Osteoblast (primary cell): ENCODE results near the gene OSBP2. TPM values are rescaled to one million over a fixed set of nuclear protein-coding genes. Genes with fewer than 3 reads are reported as not detected.

Experiments used
- DNase-seq: peaks from one replicate; pipeline ENCODE4 v3.0.0; 2011; ENCODE audit warnings: low spot score, mixed read lengths; ENCODE audit not compliant: insufficient read length; ENCODE audit errors: missing footprints
- H2AFZ ChIP-seq: 2 replicates; pipeline ENCODE4 v1.6.0; 2011; ENCODE audit warnings: mild to moderate bottlenecking, low read length
- H3K27ac ChIP-seq: 2 replicates; pipeline ENCODE4 v1.5.1; 2011; ENCODE audit warnings: mild to moderate bottlenecking, low read depth, low read length, moderate library complexity
- H3K27me3 ChIP-seq: 2 replicates; pipeline ENCODE4 v1.6.0; 2012; ENCODE audit warnings: mild to moderate bottlenecking, control low read depth, inconsistent platforms, low read length, moderate library complexity; ENCODE audit not compliant: insufficient read depth
- H3K36me3 ChIP-seq: 2 replicates; pipeline ENCODE4 v1.5.1; 2011; ENCODE audit warnings: mild to moderate bottlenecking, low read length, control low read depth, moderate library complexity; ENCODE audit not compliant: insufficient read depth
- H3K4me1 ChIP-seq: 2 replicates; pipeline ENCODE4 v1.5.1; 2011; ENCODE audit warnings: mild to moderate bottlenecking, low read length, control low read depth, moderate library complexity; ENCODE audit not compliant: insufficient read depth
- H3K4me2 ChIP-seq: 2 replicates; pipeline ENCODE4 v1.6.0; 2011; ENCODE audit warnings: mild to moderate bottlenecking, low read length; ENCODE audit not compliant: insufficient read depth
- H3K4me3 ChIP-seq: fragments of 200-600 bp; sonication (generic); 3 replicates; pipeline ENCODE4 v1.5.1; 2012; ENCODE audit warnings: mild to moderate bottlenecking, low read length, inconsistent platforms; ENCODE audit not compliant: insufficient read depth
- H3K79me2 ChIP-seq: 2 replicates; pipeline ENCODE4 v1.6.0; 2012; ENCODE audit warnings: mild to moderate bottlenecking, low read length, control low read depth, inconsistent platforms; ENCODE audit not compliant: insufficient read depth
- H3K9me3 ChIP-seq: 2 replicates; pipeline ENCODE4 v1.5.1; 2011; ENCODE audit warnings: low read depth, low read length, control low read depth
- H4K20me1 ChIP-seq: 2 replicates; pipeline ENCODE4 v1.6.0; 2012; ENCODE audit warnings: mild to moderate bottlenecking, low read length, control low read depth; ENCODE audit not compliant: insufficient read depth
- total RNA-seq: library from RNA; depleted of rRNA; stranded (reverse); fragments of >200 nt; gene quantifications from 2 replicates; pipeline ENCODE4 v1.2.3, GENCODE V29; 2012
- TF ChIP-seq, protein P1 (sequence below): IDR thresholded peaks from 2 replicates; pipeline ENCODE4 v1.5.1; 2011; ENCODE audit warnings: mild to moderate bottlenecking, low read depth, low read length, moderate library complexity; ENCODE audit errors: extremely low read depth

The OSBP2 gene
- total RNA-seq, 1 donor, result 4.3 TPM

DNA sequence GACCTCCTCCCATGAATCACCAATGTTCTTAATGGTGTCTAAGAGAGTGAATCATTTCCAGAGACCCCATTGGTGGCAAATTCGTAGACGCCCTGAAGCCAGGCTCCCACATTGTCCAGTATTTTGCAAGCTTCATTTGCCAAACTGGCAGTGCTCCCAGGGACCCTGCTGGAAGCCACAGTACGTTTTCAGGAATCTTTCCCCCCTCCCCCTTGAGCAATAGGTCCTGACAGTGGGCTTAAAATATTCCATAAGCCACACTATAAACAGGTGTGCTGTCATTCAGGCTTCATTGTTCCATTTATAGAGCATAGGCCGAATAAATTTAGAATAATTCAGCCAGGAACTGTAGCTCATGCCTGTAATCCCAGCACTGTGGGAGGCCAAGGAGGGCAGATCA lies 148.6 kb downstream of the OSBP2 start:
- Histone ChIP-seq H3K4me3 (no peak overlapping the region), H3K36me3 (no peaks in the 10 kb centered on the region), H4K20me1 (no peaks in the 10 kb centered on the region), H3K27ac (no peak overlapping the region), H3K4me2 (no peak overlapping the region), H3K27me3 (no peaks in the 10 kb centered on the region), H3K9me3 (no peaks in the 10 kb centered on the region), H3K4me1 (no peaks in the 10 kb centered on the region), H2AFZ (no peak overlapping the region), H3K79me2 (no peaks in the 10 kb centered on the region)
- TF ChIP-seq, protein P1, sequence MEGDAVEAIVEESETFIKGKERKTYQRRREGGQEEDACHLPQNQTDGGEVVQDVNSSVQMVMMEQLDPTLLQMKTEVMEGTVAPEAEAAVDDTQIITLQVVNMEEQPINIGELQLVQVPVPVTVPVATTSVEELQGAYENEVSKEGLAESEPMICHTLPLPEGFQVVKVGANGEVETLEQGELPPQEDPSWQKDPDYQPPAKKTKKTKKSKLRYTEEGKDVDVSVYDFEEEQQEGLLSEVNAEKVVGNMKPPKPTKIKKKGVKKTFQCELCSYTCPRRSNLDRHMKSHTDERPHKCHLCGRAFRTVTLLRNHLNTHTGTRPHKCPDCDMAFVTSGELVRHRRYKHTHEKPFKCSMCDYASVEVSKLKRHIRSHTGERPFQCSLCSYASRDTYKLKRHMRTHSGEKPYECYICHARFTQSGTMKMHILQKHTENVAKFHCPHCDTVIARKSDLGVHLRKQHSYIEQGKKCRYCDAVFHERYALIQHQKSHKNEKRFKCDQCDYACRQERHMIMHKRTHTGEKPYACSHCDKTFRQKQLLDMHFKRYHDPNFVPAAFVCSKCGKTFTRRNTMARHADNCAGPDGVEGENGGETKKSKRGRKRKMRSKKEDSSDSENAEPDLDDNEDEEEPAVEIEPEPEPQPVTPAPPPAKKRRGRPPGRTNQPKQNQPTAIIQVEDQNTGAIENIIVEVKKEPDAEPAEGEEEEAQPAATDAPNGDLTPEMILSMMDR, result no peak
- DNase-seq, result no peak

DNA sequence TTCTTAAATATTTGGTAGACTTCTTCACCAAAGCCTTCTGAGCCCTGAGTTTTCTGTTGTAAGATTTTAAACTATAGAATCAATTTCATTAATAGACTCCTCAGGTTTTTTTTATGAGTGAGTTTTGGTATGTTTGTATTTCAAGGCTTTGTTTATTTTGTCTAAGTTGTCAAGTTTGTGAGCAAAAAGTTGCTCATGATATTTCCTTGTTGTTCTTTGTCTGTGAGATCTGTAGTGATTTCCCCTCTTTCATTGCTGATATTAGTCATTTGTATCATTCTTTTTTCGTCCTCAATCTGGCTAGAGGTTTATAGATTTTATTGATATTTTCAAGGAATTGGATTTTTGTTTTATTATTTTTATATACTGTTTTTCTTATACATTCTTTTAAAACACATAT lies 152.9 kb downstream of the OSBP2 start:
- Histone ChIP-seq H3K36me3 (no peaks in the 10 kb centered on the region), H3K4me2 (no peak overlapping the region), H2AFZ (no peak overlapping the region), H3K9me3 (no peaks in the 10 kb centered on the region), H3K27ac (no peak overlapping the region), H3K4me3 (no peak overlapping the region), H4K20me1 (no peaks in the 10 kb centered on the region), H3K27me3 (no peaks in the 10 kb centered on the region), H3K4me1 (no peaks in the 10 kb centered on the region), H3K79me2 (no peaks in the 10 kb centered on the region)
- TF ChIP-seq, protein P1, result no peak
- no peak for DNase-seq

DNA sequence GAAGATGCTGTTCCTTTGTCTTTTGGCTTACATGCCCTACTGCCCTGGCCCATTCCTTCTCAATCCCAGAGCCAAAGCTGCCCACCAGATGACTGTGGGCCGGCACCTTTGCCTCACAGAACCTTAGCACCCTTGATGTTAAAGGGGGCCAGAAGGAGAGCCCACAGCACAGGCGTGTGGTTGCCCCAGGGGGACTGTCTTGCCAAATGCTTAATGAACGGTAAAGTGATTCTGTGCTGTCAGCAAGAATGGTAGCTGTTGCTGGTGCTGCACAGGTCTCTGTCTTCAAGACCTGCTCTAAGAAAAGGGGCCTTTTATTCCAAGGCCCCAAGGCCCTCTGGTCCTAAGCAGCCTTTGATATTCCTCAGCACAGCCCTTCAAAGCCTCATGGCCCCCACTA lies 160.6 kb downstream of the OSBP2 start:
- no peaks in the 10 kb centered on the region for H3K27me3 ChIP-seq
- no peak overlapping the region for H3K27ac ChIP-seq
- H3K9me3 ChIP-seq, result no peaks in the 10 kb centered on the region
- H3K79me2 ChIP-seq, result no peaks in the 10 kb centered on the region
- H3K4me3 ChIP-seq, result no peak overlapping the region
- no peak overlapping the region for H3K4me2 ChIP-seq
- no peak for DNase-seq
- H2AFZ ChIP-seq, result no peak overlapping the region
- H3K4me1 ChIP-seq, result no peaks in the 10 kb centered on the region
- TF ChIP-seq, protein P1, result no peak
- no peaks in the 10 kb centered on the region for H3K36me3 ChIP-seq
- no peaks in the 10 kb centered on the region for H4K20me1 ChIP-seq

DNA sequence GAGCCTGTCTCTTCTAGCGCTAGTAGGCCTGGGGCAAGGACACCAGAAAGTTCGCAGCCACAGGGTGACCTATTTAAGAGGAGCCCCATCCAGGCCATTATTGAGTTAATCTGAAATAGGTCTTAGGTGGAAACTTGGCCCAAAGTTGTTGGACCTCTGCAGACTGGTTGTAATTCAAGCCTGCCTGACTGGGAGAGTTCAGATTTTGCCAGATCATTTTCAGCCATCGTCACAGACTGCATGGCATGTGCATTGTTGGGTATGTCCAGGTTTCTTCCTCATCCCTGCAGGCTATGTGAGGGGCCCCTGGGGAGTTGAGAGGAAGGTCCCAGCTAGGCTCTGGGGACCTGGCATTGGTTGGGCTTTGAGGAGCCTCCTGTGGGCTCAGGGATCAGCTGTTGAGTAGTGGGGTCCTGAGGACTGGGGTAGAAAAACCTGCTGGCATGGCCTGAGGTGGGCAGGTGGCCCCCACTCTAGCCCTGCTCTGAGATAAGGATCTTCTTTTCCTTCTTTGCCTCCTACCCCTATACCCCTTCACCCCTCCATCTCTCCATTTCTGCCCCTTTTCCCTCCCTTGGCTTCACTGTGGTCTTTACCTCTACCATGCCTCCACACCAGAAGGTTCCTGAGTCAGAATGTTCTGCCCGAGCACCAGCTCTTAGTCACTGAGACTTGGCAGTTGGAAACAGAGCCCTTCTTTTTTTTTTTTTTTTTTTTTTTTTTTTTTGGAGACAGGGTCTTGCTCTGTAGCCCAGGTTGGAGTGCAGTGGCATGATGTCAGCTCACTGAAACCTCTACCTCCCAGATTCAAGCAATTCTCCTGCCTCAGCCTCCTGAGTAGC lies 161.2 kb downstream of the OSBP2 start:
- Histone ChIP-seq H3K9me3 (no peaks in the 10 kb centered on the region), H2AFZ (no peak overlapping the region), H3K27ac (no peak overlapping the region), H3K79me2 (no peaks in the 10 kb centered on the region), H4K20me1 (no peaks in the 10 kb centered on the region), H3K27me3 (no peaks in the 10 kb centered on the region), H3K4me1 (no peaks in the 10 kb centered on the region), H3K4me2 (no peak overlapping the region), H3K4me3 (no peak overlapping the region), H3K36me3 (no peaks in the 10 kb centered on the region)
- peak; percentile 75 for DNase-seq
- TF ChIP-seq, protein P1, result no peak
